Measurements from ENCODE around the gene C2CD4C.

DNA sequence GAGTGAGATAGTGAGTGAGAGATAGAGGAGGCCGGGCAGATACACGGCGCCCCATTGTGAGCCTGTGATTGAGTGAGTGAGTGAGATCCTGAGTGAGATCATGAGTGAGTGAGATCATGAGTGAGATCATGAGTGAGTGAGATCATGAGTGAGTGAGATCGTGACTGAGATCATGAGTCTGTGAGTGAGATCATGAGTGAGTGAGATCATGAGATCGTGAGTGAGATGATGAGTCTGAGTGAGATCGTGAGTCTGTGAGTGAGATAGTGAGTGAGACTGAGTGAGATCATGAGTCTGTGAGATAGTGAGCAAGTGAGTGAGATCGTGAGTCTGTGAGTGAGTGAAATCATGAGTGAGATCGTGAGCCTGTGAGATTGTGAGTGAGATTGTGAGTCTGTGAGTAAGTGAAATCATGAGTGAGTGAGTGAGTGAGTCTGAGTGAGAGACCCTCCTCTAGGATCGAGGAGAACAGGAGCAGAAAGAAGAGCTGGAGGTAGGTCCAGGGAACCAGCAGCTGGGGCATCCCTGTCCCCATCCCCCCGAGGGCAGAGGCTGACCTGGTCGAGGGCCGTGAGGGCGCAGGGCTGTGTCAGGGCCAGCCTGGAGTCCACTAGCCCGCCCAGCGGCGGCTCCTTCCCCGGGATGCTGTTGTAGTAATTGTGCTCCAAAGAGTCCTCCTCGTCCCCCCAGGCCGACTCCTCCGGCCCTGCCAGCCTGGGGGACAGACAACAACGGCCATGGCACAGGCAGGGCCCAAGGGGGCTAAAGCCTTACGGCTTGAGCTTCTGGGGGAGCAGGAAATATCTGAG, 25.4 kb upstream of the C2CD4C start:
- TF ChIP-seq CTCF (conservative IDR thresholded peaks at IDR 0.05; ENCODE audit: low read depth in 2 of 2) (no peak), EZH2 (IDR thresholded peaks at IDR 0.05; ENCODE audit: low read depth, unreplicated experiment) (no peak), POLR2AphosphoS5 (IDR thresholded peaks at IDR 0.05; ENCODE audit: low read depth) (no peak), REST (IDR thresholded peaks at IDR 0.05; ENCODE audit: unreplicated experiment) (no peak), EZH2phosphoT487 (IDR thresholded peaks at IDR 0.05; ENCODE audit: unreplicated experiment) (no peak), CREB1 (CRISPR knock-in tag; IDR thresholded peaks at IDR 0.05; ENCODE audit: low read depth) (no peak)
- TF ChIP-seq, protein P1, sequence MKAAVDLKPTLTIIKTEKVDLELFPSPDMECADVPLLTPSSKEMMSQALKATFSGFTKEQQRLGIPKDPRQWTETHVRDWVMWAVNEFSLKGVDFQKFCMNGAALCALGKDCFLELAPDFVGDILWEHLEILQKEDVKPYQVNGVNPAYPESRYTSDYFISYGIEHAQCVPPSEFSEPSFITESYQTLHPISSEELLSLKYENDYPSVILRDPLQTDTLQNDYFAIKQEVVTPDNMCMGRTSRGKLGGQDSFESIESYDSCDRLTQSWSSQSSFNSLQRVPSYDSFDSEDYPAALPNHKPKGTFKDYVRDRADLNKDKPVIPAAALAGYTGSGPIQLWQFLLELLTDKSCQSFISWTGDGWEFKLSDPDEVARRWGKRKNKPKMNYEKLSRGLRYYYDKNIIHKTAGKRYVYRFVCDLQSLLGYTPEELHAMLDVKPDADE (IDR thresholded peaks at IDR 0.05), result no peak
